GM23248 (cell line): ENCODE measurements around the gene FABP7.

Experiments
- EZH2 ChIP-seq: fragments of 200-600 bp; sonication (generic); IDR thresholded peaks from 2 replicates; pipeline ENCODE4 v1.6.1; 2018; ENCODE audit warnings: antibody characterized with exemption, mild to moderate bottlenecking; ENCODE audit not compliant: insufficient read depth, poor library complexity, severe bottlenecking
- EZH2phosphoT487 ChIP-seq: fragments of 200-600 bp; sonication (generic); IDR thresholded peaks from 2 replicates; pipeline ENCODE4 v1.6.1; 2018; ENCODE audit warnings: antibody characterized with exemption, moderate library complexity, mild to moderate bottlenecking, low read depth; ENCODE audit not compliant: insufficient read depth

- no peak for TF ChIP-seq EZH2
- TF ChIP-seq EZH2phosphoT487: no peak
These were observed 26.4 kb upstream of the FABP7 start for GRCh38 chr6:122753000-122753687.
